Body of pancreas (tissue), 4 donors: ENCODE measurements around the gene OR2A14.

Experiments
- POLR2A ChIP-seq, 3 donors: fragments of 450-650 bp; IDR thresholded peaks; one replicate each; pipeline ENCODE4 v1.6.1; 2016; ENCODE audit warnings: antibody characterized with exemption in 3 of 3, mild to moderate bottlenecking in 2 of 3
- TF ChIP-seq, protein P1 (sequence below), 7 experiments: fragments of 450-650 bp in 4 of 7; fragments of 200-600 bp in 3 of 7; sonication (generic) in 3 of 7; IDR thresholded peaks; one replicate each; pipeline ENCODE4 v1.5.1; 2016 to 2019; ENCODE audit warnings: antibody characterized with exemption in 7 of 7

DNA sequence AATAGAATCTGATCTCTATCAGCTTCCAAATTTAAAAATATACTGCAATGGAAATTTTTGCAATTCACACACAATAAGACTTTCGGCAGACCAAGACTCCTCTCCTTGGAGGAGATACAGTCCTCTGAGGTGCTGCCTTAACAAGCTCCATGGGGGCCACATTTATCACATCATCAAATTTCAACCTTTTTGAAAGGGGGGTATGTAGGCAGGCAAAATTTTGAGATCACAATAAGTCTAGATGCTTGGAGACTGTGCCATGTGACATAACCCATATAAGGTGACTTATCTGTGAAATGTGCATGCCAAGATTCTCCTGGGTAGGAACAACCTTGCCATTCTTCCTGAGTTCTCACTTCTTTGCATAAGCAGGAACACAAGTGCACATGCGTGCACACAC is 37.0 kb upstream of the OR2A14 start, which contains the start of gene OR2A12:
- TF ChIP-seq, protein P1, sequence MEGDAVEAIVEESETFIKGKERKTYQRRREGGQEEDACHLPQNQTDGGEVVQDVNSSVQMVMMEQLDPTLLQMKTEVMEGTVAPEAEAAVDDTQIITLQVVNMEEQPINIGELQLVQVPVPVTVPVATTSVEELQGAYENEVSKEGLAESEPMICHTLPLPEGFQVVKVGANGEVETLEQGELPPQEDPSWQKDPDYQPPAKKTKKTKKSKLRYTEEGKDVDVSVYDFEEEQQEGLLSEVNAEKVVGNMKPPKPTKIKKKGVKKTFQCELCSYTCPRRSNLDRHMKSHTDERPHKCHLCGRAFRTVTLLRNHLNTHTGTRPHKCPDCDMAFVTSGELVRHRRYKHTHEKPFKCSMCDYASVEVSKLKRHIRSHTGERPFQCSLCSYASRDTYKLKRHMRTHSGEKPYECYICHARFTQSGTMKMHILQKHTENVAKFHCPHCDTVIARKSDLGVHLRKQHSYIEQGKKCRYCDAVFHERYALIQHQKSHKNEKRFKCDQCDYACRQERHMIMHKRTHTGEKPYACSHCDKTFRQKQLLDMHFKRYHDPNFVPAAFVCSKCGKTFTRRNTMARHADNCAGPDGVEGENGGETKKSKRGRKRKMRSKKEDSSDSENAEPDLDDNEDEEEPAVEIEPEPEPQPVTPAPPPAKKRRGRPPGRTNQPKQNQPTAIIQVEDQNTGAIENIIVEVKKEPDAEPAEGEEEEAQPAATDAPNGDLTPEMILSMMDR (IDR thresholded peaks at IDR 0.05) = no peak
- no peak for TF ChIP-seq POLR2A (IDR thresholded peaks at IDR 0.05)
